Adrenal gland (tissue), 12 donors: ENCODE results near the gene GLIS2. TPM values are rescaled to one million over a fixed set of nuclear protein-coding genes. Genes with fewer than 3 reads are reported as not detected.

ENCODE experiments used
- DNase-seq, 7 donors: peaks; one replicate each; pipeline ENCODE4 v3.0.0-alpha.2; 2019 to 2020
- H3K27ac ChIP-seq, 5 donors: fragments of 200-600 bp; sonication (generic) in 4 of 5; 1 replicate in 3 of 5; 2 replicates in 2 of 5; pipeline versions ENCODE4 v1.5.1 to v1.8.0; 2016 to 2020; ENCODE audit warnings: mild to moderate bottlenecking in 1 of 5
- H3K27me3 ChIP-seq: fragments of 200-600 bp; 2 replicates; pipeline ENCODE4 v1.8.0; 2021
- H3K36me3 ChIP-seq, 2 donors: fragments of 200-600 bp; replicated peaks in 1 of 2; 1 replicate in 1 of 2; 2 replicates in 1 of 2; pipeline versions ENCODE4 v1.5.1 to v1.8.0; 2018 to 2022
- H3K4me1 ChIP-seq, 2 donors: fragments of 200-600 bp; replicated peaks in 1 of 2; 1 replicate in 1 of 2; 2 replicates in 1 of 2; pipeline versions ENCODE4 v1.5.1 to v1.8.0; 2018 to 2021
- H3K4me3 ChIP-seq, 4 donors: fragments of 200-600 bp; sonication (generic) in 3 of 4; one replicate each; pipeline ENCODE4 v1.5.1; 2016 to 2018
- H3K9me3 ChIP-seq, 3 donors: fragments of 200-600 bp; sonication (generic) in 1 of 3; replicated peaks in 1 of 3; 1 replicate in 2 of 3; 2 replicates in 1 of 3; pipeline versions ENCODE4 v1.5.1 to v1.8.0; 2016 to 2021
- CTCF ChIP-seq, 6 experiments: fragments of 450-650 bp in 4 of 6; fragments of 200-600 bp in 2 of 6; sonication (generic) in 1 of 6; IDR thresholded peaks; 1 replicate in 5 of 6; 2 replicates in 1 of 6; pipeline versions ENCODE4 v1.5.1 to v1.8.0; 2016 to 2021; ENCODE audit warnings: antibody characterized with exemption in 6 of 6, mild to moderate bottlenecking in 2 of 6, moderate library complexity in 1 of 6
- POLR2A ChIP-seq, 2 donors: fragments of 450-650 bp; IDR thresholded peaks; one replicate each; pipeline ENCODE4 v1.6.1; 2017; ENCODE audit warnings: antibody characterized with exemption in 2 of 2, mild to moderate bottlenecking in 2 of 2, moderate library complexity in 1 of 2
- WGBS, 4 donors: extraction: QIAGEN DNeasy Blood & Tissue Kit in 2 of 4; methylation state at CpG; one replicate each; pipeline versions ENCODE4 v1.1.5 to v1.1.7; 2013 to 2017; 5-methylcytosine and 5-hydroxymethylcytosine counted together
- intact Hi-C, 2 donors: fragments of 100-400 bp; cut with DNase I; formaldehyde crosslinking; loops; one replicate each; pipeline versions ENCODE4 v1.14.1 to v1.15.0; 2022 to 2023
- polyA plus RNA-seq, 3 donors: library from polyadenylated mRNA; stranded (reverse); fragments of 200-250 nt in 2 of 3; fragments of 350-450 nt in 1 of 3; fragmentation: Illumina TruSeq in 1 of 3; extraction: RNeasy Lipid Tissue Mini Kit (QIAGEN cat#74804) in 1 of 3; gene quantifications; one replicate each; pipeline ENCODE4 v1.2.3, GENCODE V29; 2013 to 2014
- total RNA-seq, 9 donors: library from RNA; depleted of rRNA in 4 of 9; stranded (reverse); fragments of >200 nt in 4 of 9; fragments of 120-200 nt in 1 of 9; fragmentation: NEBNext Ultra II Directional in 1 of 9; extraction: Animal tissue kit (Norgen Biotek cat#: 25700) in 1 of 9; gene quantifications; one replicate each; pipeline versions ENCODE4 v1.1.0 to v1.2.4, GENCODE V29; 2013 to 2023
- donor health status: healthy with polysubstance abuse.
- donor health status: Bipolar disorder and iron deficiency.
- donor health status: DM: yes; HTN: yes; CAD: no.
- donor health status: DM: no; HTN: no; CAD: no.
- donor health status: DM: no; HTN: no; CAD: no.
- donor health status: DM: yes; HTN: yes; CAD: no.

The GLIS2 gene
- total and polyA plus RNA-seq, 12 donors, result 2.0 to 36.2 (median 17.0) TPM

GRCh38 chr16:4283939-4284338, 31.9 kb upstream of the GLIS2 start:
- H3K27ac ChIP-seq, result no peak overlapping the region
- H3K9me3 ChIP-seq, result no peaks in the 10 kb centered on the region
- no peak for TF ChIP-seq CTCF (IDR thresholded peaks at IDR 0.05)
- no peak for TF ChIP-seq POLR2A (IDR thresholded peaks at IDR 0.05)
- WGBS, 4 donors, result 73 to 83% (median 81%) methylated on average over 1 to 2 of the region's 2 CpGs
- intact Hi-C loops, result loop anchor here in 1 of 2 donors (10.0 kb wide), 1 partner anchor 121 kb away; no protein-coding TSS in a partner anchor
- peaks cover 0 to 10% of the 10 kb centered on the region in 2 donors for H3K4me1 ChIP-seq
- H3K36me3 ChIP-seq, result no peaks in the 10 kb centered on the region
- no peaks in the 10 kb centered on the region for H3K27me3 ChIP-seq
- no peak for DNase-seq
- no peak overlapping the region for H3K4me3 ChIP-seq

- Histone ChIP-seq H3K4me3 (no peak overlapping the region), H3K9me3 (no peaks in the 10 kb centered on the region), H3K36me3 (no peaks in the 10 kb centered on the region), H3K4me1 (peaks cover 0 to 10% of the 10 kb centered on the region in 2 donors), H3K27ac (no peak overlapping the region), H3K27me3 (no peaks in the 10 kb centered on the region)
- WGBS, 4 donors, result 57 to 78% (median 64%) methylated on average over 5 to 10 of the region's 10 CpGs
- intact Hi-C loops, result loop anchor here (5.0 to 10.0 kb wide), 2 partner anchors 47 to 120 kb away; no protein-coding TSS in a partner anchor
- peak in 1 of 7 donors; percentile 44 for DNase-seq
- TF ChIP-seq CTCF (IDR thresholded peaks at IDR 0.05), result no peak
- TF ChIP-seq POLR2A (IDR thresholded peaks at IDR 0.05), result no peak
Observed at GRCh38 chr16:4285167-4285566, 30.7 kb upstream of the GLIS2 start.

- H3K9me3 ChIP-seq, result no peaks in the 10 kb centered on the region
- no peak overlapping the region for H3K27ac ChIP-seq
- H3K36me3 ChIP-seq, result no peaks in the 10 kb centered on the region
- H3K27me3 ChIP-seq, result no peaks in the 10 kb centered on the region
- H3K4me1 ChIP-seq, result peaks cover 0 to 17% of the 10 kb centered on the region in 2 donors
- 11 to 17% (median 13%) methylated on average over 5 to 22 of the region's 22 CpGs for WGBS, 4 donors
- peak; percentile 55 to 82 (median 70) for DNase-seq
- peak; percentile 79 to 90 (median 82) for TF ChIP-seq CTCF (IDR thresholded peaks at IDR 0.05)
- no peak for TF ChIP-seq POLR2A (IDR thresholded peaks at IDR 0.05)
- no peak overlapping the region for H3K4me3 ChIP-seq
- intact Hi-C loops, result loop anchor here (5.0 to 10.0 kb wide), 2 partner anchors 44 to 116 kb away; no protein-coding TSS in a partner anchor
Observed at GRCh38 chr16:4288148-4288921, 27.5 kb upstream of the GLIS2 start.

GRCh38 chr16:4290236-4290830, 25.5 kb upstream of the GLIS2 start:
- 66 to 72% (median 70%) methylated on average over 8 of the region's 8 CpGs for WGBS, 4 donors
- Histone ChIP-seq H3K36me3 (no peaks in the 10 kb centered on the region), H3K4me3 (no peak overlapping the region), H3K27ac (peak overlapping the region in 2 of 5 donors; percentile 42 to 62), H3K27me3 (no peaks in the 10 kb centered on the region), H3K9me3 (no peaks in the 10 kb centered on the region), H3K4me1 (peaks cover 10 to 28% of the 10 kb centered on the region in 2 donors)
- intact Hi-C loops, result no loop called here
- TF ChIP-seq POLR2A (IDR thresholded peaks at IDR 0.05) (no peak), CTCF (IDR thresholded peaks at IDR 0.05) (peak in 3 of 6 experiments; percentile 7 to 14 (median 10))
- DNase-seq, result peak in 6 of 7 donors; percentile 54 to 70 (median 66)
